Panc1 (cell line): ENCODE data around the gene ADGRD1.

Experiments
- CTCF ChIP-seq: fragments of 450-650 bp; IDR thresholded peaks from 2 replicates; pipeline ENCODE4 v1.5.1; 2017; ENCODE audit warnings: mild to moderate bottlenecking
- POLR2AphosphoS5 ChIP-seq: IDR thresholded peaks from 2 replicates; pipeline ENCODE4 v1.6.1; 2012; ENCODE audit warnings: mild to moderate bottlenecking, low read depth, low read length, moderate library complexity
- SIN3A ChIP-seq: IDR thresholded peaks from 2 replicates; pipeline ENCODE4 v1.6.1; 2012; ENCODE audit warnings: low read depth, mild to moderate bottlenecking, low read length, moderate library complexity, borderline replicate concordance; ENCODE audit not compliant: insufficient read depth
- TF ChIP-seq, protein P1 (sequence below), 2 experiments: IDR thresholded peaks; 2 replicates each; pipeline ENCODE4 v1.6.1; 2011 to 2012; ENCODE audit warnings: low read depth in 2 of 2, control low read depth in 1 of 2, low read length in 1 of 2, mild to moderate bottlenecking in 1 of 2, moderate library complexity in 1 of 2; ENCODE audit not compliant: insufficient read depth in 1 of 2

GRCh38 chr12:130994821-130995375, 41.2 kb downstream of the ADGRD1 start:
- TF ChIP-seq CTCF (no peak), POLR2AphosphoS5 (no peak), SIN3A (no peak)
- TF ChIP-seq, protein P1, sequence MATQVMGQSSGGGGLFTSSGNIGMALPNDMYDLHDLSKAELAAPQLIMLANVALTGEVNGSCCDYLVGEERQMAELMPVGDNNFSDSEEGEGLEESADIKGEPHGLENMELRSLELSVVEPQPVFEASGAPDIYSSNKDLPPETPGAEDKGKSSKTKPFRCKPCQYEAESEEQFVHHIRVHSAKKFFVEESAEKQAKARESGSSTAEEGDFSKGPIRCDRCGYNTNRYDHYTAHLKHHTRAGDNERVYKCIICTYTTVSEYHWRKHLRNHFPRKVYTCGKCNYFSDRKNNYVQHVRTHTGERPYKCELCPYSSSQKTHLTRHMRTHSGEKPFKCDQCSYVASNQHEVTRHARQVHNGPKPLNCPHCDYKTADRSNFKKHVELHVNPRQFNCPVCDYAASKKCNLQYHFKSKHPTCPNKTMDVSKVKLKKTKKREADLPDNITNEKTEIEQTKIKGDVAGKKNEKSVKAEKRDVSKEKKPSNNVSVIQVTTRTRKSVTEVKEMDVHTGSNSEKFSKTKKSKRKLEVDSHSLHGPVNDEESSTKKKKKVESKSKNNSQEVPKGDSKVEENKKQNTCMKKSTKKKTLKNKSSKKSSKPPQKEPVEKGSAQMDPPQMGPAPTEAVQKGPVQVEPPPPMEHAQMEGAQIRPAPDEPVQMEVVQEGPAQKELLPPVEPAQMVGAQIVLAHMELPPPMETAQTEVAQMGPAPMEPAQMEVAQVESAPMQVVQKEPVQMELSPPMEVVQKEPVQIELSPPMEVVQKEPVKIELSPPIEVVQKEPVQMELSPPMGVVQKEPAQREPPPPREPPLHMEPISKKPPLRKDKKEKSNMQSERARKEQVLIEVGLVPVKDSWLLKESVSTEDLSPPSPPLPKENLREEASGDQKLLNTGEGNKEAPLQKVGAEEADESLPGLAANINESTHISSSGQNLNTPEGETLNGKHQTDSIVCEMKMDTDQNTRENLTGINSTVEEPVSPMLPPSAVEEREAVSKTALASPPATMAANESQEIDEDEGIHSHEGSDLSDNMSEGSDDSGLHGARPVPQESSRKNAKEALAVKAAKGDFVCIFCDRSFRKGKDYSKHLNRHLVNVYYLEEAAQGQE (IDR thresholded peaks at IDR 0.05; ENCODE audit: insufficient read depth in 1 of 2, low read depth in 2 of 2, low read length in 1 of 2) = no peak
